ENCODE measurements around the gene TTC28. TPM values are rescaled to one million over a fixed set of nuclear protein-coding genes. Genes with fewer than 3 reads are reported as not detected.

The TTC28 gene
- total RNA-seq, 2 experiments from 2014 or later, result 1.6 to 1.9 TPM

DNA sequence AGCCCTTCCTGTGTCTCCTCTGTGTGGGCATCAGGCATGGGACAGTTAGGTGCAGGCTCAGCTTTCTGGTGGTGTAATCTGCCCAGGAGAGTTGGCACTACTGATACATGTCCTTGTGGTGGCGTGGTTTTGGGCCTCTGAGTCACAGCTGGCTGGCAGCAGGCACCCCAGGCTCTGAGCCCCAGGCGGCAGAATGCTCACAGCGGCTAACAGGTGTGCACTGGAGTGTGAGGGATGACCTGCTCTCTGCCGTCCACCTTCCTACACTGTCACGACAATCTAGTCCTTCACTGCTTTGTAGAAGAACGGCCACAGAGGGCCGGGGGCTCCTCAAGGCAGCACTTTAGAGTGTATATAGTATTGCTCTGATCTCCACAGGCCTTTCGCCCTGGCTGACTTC lies 660.3 kb downstream of the TTC28 start:
- Mint-ChIP-seq H3K4me1 (ENCODE audit: low read depth) (peaks cover 2% of the 10 kb centered on the region), H3K27ac (no peak overlapping the region), H3K4me3 (no peak overlapping the region), H3K9me3 (no peaks in the 10 kb centered on the region), H3K36me3 (ENCODE audit: low read depth) (no peaks in the 10 kb centered on the region), H3K27me3 (ENCODE audit: low read depth) (no peaks in the 10 kb centered on the region)
- CTCF ChIA-PET, result interaction anchor here (0.9 to 2.4 kb wide), 11 partner anchors 10 to 1345 kb away, joined by 3 to 13 read pairs (median 3); no protein-coding TSS in a partner anchor
- intact Hi-C loops (cut with micrococcal nuclease), result no loop called here
- DNase-seq, result no peak

GRCh38 chr22:28018461-28018927 lies 661.1 kb downstream of the TTC28 start:
- H3K36me3 Mint-ChIP-seq (ENCODE audit: low read depth), result no peaks in the 10 kb centered on the region
- H3K27me3 Mint-ChIP-seq (ENCODE audit: low read depth), result no peaks in the 10 kb centered on the region
- H3K27ac Mint-ChIP-seq, result no peak overlapping the region
- peaks cover 2% of the 10 kb centered on the region for H3K4me1 Mint-ChIP-seq (ENCODE audit: low read depth)
- no peak overlapping the region for H3K4me3 Mint-ChIP-seq
- no peak for DNase-seq
- CTCF ChIA-PET, result interaction anchor here (0.9 to 1.2 kb wide), 4 partner anchors 422 to 1344 kb away, joined by 3 to 5 read pairs (median 3); no protein-coding TSS in a partner anchor
- intact Hi-C loops (cut with micrococcal nuclease), result no loop called here
- no peaks in the 10 kb centered on the region for H3K9me3 Mint-ChIP-seq

DNA sequence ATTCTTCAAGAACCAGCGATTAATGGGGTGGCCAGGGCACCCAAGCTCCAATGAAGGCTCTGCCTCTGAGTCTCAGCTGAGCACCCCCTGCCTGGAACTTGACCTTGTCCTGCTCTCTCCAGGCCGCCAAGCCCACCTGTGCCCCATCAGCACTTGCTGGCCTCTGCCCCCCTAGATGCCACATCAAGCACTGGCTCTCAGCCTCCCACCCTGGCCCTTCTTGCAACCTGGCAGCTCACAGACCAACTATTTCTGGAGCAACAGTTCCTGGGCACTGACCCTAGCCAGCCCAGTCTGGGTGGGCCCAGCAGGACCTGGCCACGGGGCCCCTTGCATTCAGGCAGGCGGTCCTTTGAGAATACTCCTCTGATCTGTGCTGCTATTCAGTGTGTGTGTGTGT lies 661.8 kb downstream of the TTC28 start:
- Mint-ChIP-seq H3K9me3 (no peaks in the 10 kb centered on the region), H3K36me3 (ENCODE audit: low read depth) (no peaks in the 10 kb centered on the region), H3K27ac (no peak overlapping the region), H3K4me3 (no peak overlapping the region), H3K4me1 (ENCODE audit: low read depth) (peaks cover 2% of the 10 kb centered on the region), H3K27me3 (ENCODE audit: low read depth) (no peaks in the 10 kb centered on the region)
- DNase-seq, result no peak
- CTCF ChIA-PET, result no interaction called here
- intact Hi-C loops (cut with micrococcal nuclease), result no loop called here

DNA sequence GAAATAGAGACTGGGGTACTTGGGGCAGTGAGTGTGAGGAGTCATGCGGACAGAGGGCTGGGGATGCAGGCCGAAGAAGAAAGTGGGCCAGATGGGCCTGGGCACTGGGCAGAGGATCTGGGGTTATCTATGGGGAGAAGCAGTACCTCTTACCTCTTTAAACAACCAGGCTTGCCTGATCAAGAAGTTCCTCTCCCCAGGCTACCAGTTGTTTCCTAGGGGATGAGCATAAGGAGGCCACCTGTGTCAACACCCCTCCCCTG lies 662.2 kb downstream of the TTC28 start:
- no peak overlapping the region for H3K4me3 Mint-ChIP-seq
- intact Hi-C loops (cut with micrococcal nuclease), result no loop called here
- H3K36me3 Mint-ChIP-seq (ENCODE audit: low read depth), result no peaks in the 10 kb centered on the region
- no peaks in the 10 kb centered on the region for H3K9me3 Mint-ChIP-seq
- peaks cover 2% of the 10 kb centered on the region for H3K4me1 Mint-ChIP-seq (ENCODE audit: low read depth)
- H3K27ac Mint-ChIP-seq, result no peak overlapping the region
- no peaks in the 10 kb centered on the region for H3K27me3 Mint-ChIP-seq (ENCODE audit: low read depth)
- CTCF ChIA-PET, result no interaction called here
- no peak for DNase-seq

DNA sequence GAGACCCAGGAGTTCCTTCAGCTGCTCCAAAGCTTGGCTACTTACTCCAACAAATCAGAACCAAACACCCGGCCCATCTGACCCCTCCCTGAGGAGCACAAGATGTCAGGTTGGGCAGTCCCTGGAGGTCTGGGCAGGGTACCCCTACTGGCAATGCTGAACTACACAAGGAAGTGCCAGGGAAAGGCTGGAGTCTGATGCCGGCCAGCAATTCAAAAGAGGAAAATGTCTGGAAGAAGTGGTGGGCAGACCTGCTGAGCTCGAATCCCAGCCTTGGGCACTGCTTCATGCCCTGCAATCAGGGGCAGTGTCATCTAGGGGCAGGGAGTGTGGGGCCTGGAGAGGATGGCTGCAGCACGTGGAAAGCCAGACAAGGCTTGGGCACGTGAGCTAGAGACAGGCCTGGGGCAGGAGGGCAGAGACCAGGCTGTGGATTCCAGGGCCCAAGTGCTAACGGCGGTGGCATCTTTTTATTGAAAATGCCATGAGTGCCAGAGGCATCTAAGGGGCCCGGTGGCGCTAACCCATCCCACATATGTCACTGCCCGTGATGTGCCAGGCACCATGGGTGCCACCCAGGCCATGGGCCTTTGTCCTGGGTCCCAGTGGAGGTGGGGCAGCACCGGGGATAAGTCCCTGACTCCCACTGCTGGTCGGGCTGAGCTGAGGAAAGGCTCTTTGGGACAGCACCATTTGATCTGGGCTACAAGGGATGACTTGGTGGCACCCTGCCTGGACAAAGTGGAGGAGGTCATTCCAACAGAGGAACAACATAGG lies 662.7 kb downstream of the TTC28 start:
- Mint-ChIP-seq H3K9me3 (no peaks in the 10 kb centered on the region), H3K4me1 (ENCODE audit: low read depth) (peaks cover 2% of the 10 kb centered on the region), H3K4me3 (no peak overlapping the region), H3K36me3 (ENCODE audit: low read depth) (no peaks in the 10 kb centered on the region), H3K27me3 (ENCODE audit: low read depth) (no peaks in the 10 kb centered on the region), H3K27ac (no peak overlapping the region)
- intact Hi-C loops (cut with micrococcal nuclease), result no loop called here
- DNase-seq, result no peak
- CTCF ChIA-PET, result no interaction called here

DNA sequence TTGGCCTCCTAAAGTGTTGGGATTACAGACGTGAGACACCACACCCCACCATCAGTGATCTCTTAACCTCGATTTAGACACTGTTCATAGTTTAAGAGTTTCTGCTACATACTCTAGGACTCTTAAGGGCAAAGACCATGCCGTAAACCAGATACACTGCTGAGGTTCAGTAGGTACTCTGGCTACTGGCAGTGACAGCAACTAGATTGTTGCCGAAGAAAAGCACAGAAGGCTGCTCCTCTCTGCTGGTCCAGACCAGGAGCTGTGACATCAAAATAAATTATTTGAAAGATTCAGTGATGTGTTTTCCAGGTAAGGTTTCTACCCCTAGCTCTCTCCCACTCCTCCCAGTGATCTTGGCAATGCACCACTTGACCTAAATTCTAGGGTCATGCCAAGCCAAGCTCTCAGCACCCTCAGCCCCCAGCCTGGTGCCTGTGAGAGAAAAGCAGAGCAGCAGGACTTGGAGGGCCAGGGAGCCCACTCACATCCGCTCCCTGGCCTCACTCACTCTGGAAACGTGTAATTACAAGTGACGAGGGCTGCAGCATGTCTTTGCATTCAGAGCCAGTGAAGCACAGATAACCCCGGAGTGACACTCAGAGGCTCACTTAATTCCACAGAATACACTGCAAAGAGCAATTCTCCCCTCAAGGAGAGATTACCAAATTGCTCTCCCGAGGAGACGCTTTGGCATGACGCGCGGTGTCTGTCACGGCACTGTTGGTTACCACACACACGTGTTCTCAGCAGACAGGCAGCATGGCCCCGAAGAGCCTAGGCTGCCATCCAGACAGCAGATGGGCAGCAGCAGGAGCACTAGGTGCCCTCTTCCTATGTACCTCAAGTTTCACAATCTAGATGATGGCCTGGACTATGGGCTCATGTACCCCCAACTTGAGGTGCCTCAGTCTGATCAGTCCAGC lies 663.7 kb downstream of the TTC28 start:
- CTCF ChIA-PET, result interaction anchor here (1.2 kb wide), 1 partner anchor 215 kb away, joined by 3 read pairs; no protein-coding TSS in a partner anchor
- Mint-ChIP-seq H3K4me1 (ENCODE audit: low read depth) (peaks cover 2% of the 10 kb centered on the region), H3K27me3 (ENCODE audit: low read depth) (no peaks in the 10 kb centered on the region), H3K36me3 (ENCODE audit: low read depth) (no peaks in the 10 kb centered on the region), H3K4me3 (no peak overlapping the region), H3K27ac (no peak overlapping the region), H3K9me3 (no peaks in the 10 kb centered on the region)
- intact Hi-C loops (cut with micrococcal nuclease), result no loop called here
- no peak for DNase-seq

GRCh38 chr22:28015046-28015425 lies 664.6 kb downstream of the TTC28 start:
- Mint-ChIP-seq H3K9me3 (no peaks in the 10 kb centered on the region), H3K4me3 (no peak overlapping the region), H3K36me3 (ENCODE audit: low read depth) (no peaks in the 10 kb centered on the region), H3K27me3 (ENCODE audit: low read depth) (no peaks in the 10 kb centered on the region), H3K4me1 (ENCODE audit: low read depth) (no peaks in the 10 kb centered on the region), H3K27ac (no peak overlapping the region)
- intact Hi-C loops (cut with micrococcal nuclease), result no loop called here
- no peak for DNase-seq
- CTCF ChIA-PET, result interaction anchor here (1.1 to 1.2 kb wide), 2 partner anchors 132 to 215 kb away, joined by 3 read pairs; no protein-coding TSS in a partner anchor

- CTCF ChIA-PET, result interaction anchor here (0.7 to 1.4 kb wide), 4 partner anchors 128 to 214 kb away, joined by 3 to 4 read pairs (median 3); no protein-coding TSS in a partner anchor
- no peaks in the 10 kb centered on the region for H3K4me1 Mint-ChIP-seq (ENCODE audit: low read depth)
- no peak overlapping the region for H3K4me3 Mint-ChIP-seq
- no peaks in the 10 kb centered on the region for H3K27me3 Mint-ChIP-seq (ENCODE audit: low read depth)
- no peak for DNase-seq
- H3K36me3 Mint-ChIP-seq (ENCODE audit: low read depth), result no peaks in the 10 kb centered on the region
- H3K9me3 Mint-ChIP-seq, result no peaks in the 10 kb centered on the region
- no peak overlapping the region for H3K27ac Mint-ChIP-seq
- intact Hi-C loops (cut with micrococcal nuclease), result no loop called here
These were observed 665.2 kb downstream of the TTC28 start for GRCh38 chr22:28014211-28015045.

GRCh38 chr22:28013611-28014010 lies 666.0 kb downstream of the TTC28 start:
- Mint-ChIP-seq H3K27me3 (ENCODE audit: low read depth) (no peaks in the 10 kb centered on the region), H3K4me3 (no peak overlapping the region), H3K4me1 (ENCODE audit: low read depth) (no peaks in the 10 kb centered on the region), H3K27ac (no peak overlapping the region), H3K36me3 (ENCODE audit: low read depth) (no peaks in the 10 kb centered on the region), H3K9me3 (no peaks in the 10 kb centered on the region)
- no peak for DNase-seq
- CTCF ChIA-PET, result interaction anchor here (0.7 to 1.4 kb wide), 2 partner anchors 127 to 150 kb away, joined by 3 to 4 read pairs; no protein-coding TSS in a partner anchor
- intact Hi-C loops (cut with micrococcal nuclease), result no loop called here

GRCh38 chr22:28012832-28013460 lies 666.7 kb downstream of the TTC28 start:
- CTCF ChIA-PET, result no interaction called here
- no peak overlapping the region for H3K27ac Mint-ChIP-seq
- no peak overlapping the region for H3K4me3 Mint-ChIP-seq
- intact Hi-C loops (cut with micrococcal nuclease), result no loop called here
- no peak for DNase-seq
- H3K9me3 Mint-ChIP-seq, result no peaks in the 10 kb centered on the region
- no peaks in the 10 kb centered on the region for H3K4me1 Mint-ChIP-seq (ENCODE audit: low read depth)
- H3K36me3 Mint-ChIP-seq (ENCODE audit: low read depth), result no peaks in the 10 kb centered on the region
- no peaks in the 10 kb centered on the region for H3K27me3 Mint-ChIP-seq (ENCODE audit: low read depth)

DNA sequence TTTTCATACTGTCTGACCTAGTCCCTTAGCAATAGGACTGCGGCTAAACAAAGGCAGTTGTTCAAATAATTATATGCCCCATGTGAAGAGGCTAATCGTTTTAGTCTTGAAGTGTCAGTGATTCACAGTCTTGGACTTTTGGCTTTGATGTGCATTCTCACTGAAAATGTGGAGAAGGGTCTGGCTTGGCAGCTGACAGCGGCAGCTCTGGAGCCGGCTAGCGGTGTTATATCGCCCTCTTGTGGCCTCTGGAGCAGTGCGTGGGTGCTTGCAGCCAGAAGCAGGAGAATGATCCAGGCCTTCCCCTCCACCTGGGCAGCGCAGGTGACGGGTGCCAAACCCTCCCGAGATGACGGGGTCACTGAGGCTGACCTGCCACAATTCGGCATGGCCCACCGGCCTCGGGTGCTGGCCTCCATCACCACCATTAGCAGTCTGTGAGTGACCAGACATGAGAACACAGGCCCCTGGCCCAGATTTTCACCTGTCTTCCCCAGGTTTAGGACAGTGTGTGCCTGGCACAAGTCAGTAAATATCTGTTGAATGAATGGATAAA lies 670.3 kb downstream of the TTC28 start:
- CTCF ChIA-PET, result interaction anchor here (1.3 kb wide), 1 partner anchor 128 kb away, joined by 7 read pairs; no protein-coding TSS in a partner anchor
- Mint-ChIP-seq H3K27me3 (ENCODE audit: low read depth) (no peaks in the 10 kb centered on the region), H3K4me1 (ENCODE audit: low read depth) (no peaks in the 10 kb centered on the region), H3K27ac (no peak overlapping the region), H3K4me3 (no peak overlapping the region), H3K9me3 (no peaks in the 10 kb centered on the region), H3K36me3 (ENCODE audit: low read depth) (no peaks in the 10 kb centered on the region)
- peak; percentile 85 for DNase-seq
- intact Hi-C loops (cut with micrococcal nuclease), result loop anchor here (2.0 to 5.0 kb wide), 2 partner anchors 129 to 1332 kb away; no protein-coding TSS in a partner anchor

All from activated naive CD4-positive, alpha-beta T cell treated with anti-CD3 and anti-CD28 coated beads for 36 hours (primary cell).